Smooth muscle cell (in vitro differentiated cells): ENCODE measurements around the gene TRAFD1. TPM values are rescaled to one million over a fixed set of nuclear protein-coding genes. Genes with fewer than 3 reads are reported as not detected.

Experiments
- DNase-seq: peaks from one replicate; lab custom pipeline; 2025; ENCODE audit not compliant: unreplicated experiment; lab: John Stamatoyannopoulos, UW
- H2AFZ ChIP-seq: fragments of 200-600 bp; sonication (generic); 2 replicates; pipeline ENCODE4 v1.6.0; 2016; ENCODE audit warnings: antibody characterized with exemption, low read depth, mild to moderate bottlenecking
- H3F3A ChIP-seq: fragments of 200-600 bp; sonication (generic); 2 replicates; pipeline ENCODE4 v1.6.0; 2017; ENCODE audit warnings: antibody characterized with exemption, low read depth
- H3K27ac ChIP-seq: fragments of 200-600 bp; sonication (generic); 2 replicates; pipeline ENCODE4 v1.5.1; 2016; ENCODE audit warnings: low read depth, mild to moderate bottlenecking
- H3K27me3 ChIP-seq: fragments of 200-600 bp; sonication (generic); 2 replicates; pipeline ENCODE4 v1.6.1; 2016; ENCODE audit warnings: low read depth, mild to moderate bottlenecking
- H3K36me3 ChIP-seq: fragments of 200-600 bp; sonication (generic); 2 replicates; pipeline ENCODE4 v1.5.1; 2016; ENCODE audit warnings: low read depth
- H3K4me1 ChIP-seq: fragments of 200-600 bp; sonication (generic); 2 replicates; pipeline ENCODE4 v1.5.1; 2016; ENCODE audit warnings: low read depth
- H3K4me2 ChIP-seq: fragments of 200-600 bp; sonication (generic); 2 replicates; pipeline ENCODE4 v1.6.0; 2016; ENCODE audit warnings: mild to moderate bottlenecking
- H3K4me3 ChIP-seq: fragments of 200-600 bp; sonication (generic); 2 replicates; pipeline ENCODE4 v1.5.1; 2016; ENCODE audit warnings: mild to moderate bottlenecking
- H3K79me2 ChIP-seq: fragments of 200-600 bp; sonication (generic); 2 replicates; pipeline ENCODE4 v1.6.0; 2016; ENCODE audit warnings: low read depth, mild to moderate bottlenecking
- H3K9ac ChIP-seq: fragments of 200-600 bp; sonication (generic); 2 replicates; pipeline ENCODE4 v1.6.0; 2016; ENCODE audit warnings: low read depth
- H3K9me3 ChIP-seq: fragments of 200-600 bp; sonication (generic); replicated peaks from 2 replicates; pipeline ENCODE4 v1.5.1; 2016; ENCODE audit warnings: low read depth
- H4K20me1 ChIP-seq: fragments of 200-600 bp; sonication (generic); 2 replicates; pipeline ENCODE4 v1.6.0; 2016; ENCODE audit warnings: low read depth
- CTCF ChIP-seq: fragments of 200-600 bp; sonication (generic); IDR thresholded peaks from 2 replicates; pipeline ENCODE4 v1.5.1; 2017; ENCODE audit warnings: borderline replicate concordance, mild to moderate bottlenecking, antibody characterized with exemption; ENCODE audit not compliant: insufficient read depth, poor library complexity, severe bottlenecking
- WGBS: methylation state at CpG from one replicate; pipeline ENCODE4 v1.1.7; 2016; ENCODE audit warnings: low lambda C conversion rate; 5-methylcytosine and 5-hydroxymethylcytosine counted together
- polyA plus RNA-seq: library from polyadenylated mRNA; unstranded; fragments of >200 nt; fragmentation: Nextera tagmentation; extraction: Ambion mirVana; gene quantifications from 2 replicates; pipeline ENCODE4 v1.2.1, GENCODE V29; 2016
- total RNA-seq: library from RNA; depleted of rRNA; stranded (reverse); fragments of >200 nt; gene quantifications from 2 replicates; pipeline ENCODE4 v1.2.3, GENCODE V29; 2014

TRAFD1 gene
- total and polyA plus RNA-seq, 2 experiments from 2014 or later = 30.2 to 44.8 TPM

GRCh38 chr12:112167031-112167461 is 41.7 kb downstream of the TRAFD1 start:
- Histone ChIP-seq H3K36me3 (no peaks in the 10 kb centered on the region), H3K79me2 (no peaks in the 10 kb centered on the region), H3F3A (no peaks in the 10 kb centered on the region), H3K9ac (no peak overlapping the region), H3K4me3 (no peak overlapping the region), H4K20me1 (no peaks in the 10 kb centered on the region), H2AFZ (no peak overlapping the region), H3K4me1 (no peaks in the 10 kb centered on the region), H3K27ac (no peak overlapping the region), H3K9me3 (no peaks in the 10 kb centered on the region), H3K27me3 (no peaks in the 10 kb centered on the region), H3K4me2 (no peak overlapping the region)
- no peak for DNase-seq
- WGBS = 97% methylated on average over 12 of the region's 12 CpGs
- no peak for TF ChIP-seq CTCF

- Histone ChIP-seq H3F3A (no peaks in the 10 kb centered on the region), H3K9ac (no peak overlapping the region), H3K27me3 (no peaks in the 10 kb centered on the region), H3K4me2 (no peak overlapping the region), H3K4me1 (no peaks in the 10 kb centered on the region), H3K4me3 (no peak overlapping the region), H3K9me3 (no peaks in the 10 kb centered on the region), H3K27ac (no peak overlapping the region), H3K79me2 (no peaks in the 10 kb centered on the region), H2AFZ (no peak overlapping the region), H3K36me3 (no peaks in the 10 kb centered on the region), H4K20me1 (no peaks in the 10 kb centered on the region)
- DNase-seq = no peak
- TF ChIP-seq CTCF = no peak
- WGBS = 94% methylated on average over 32 of the region's 32 CpGs
These were observed 42.6 kb downstream of the TRAFD1 start for GRCh38 chr12:112167718-112168525.

- H3K9me3 ChIP-seq = no peaks in the 10 kb centered on the region
- no peaks in the 10 kb centered on the region for H4K20me1 ChIP-seq
- no peaks in the 10 kb centered on the region for H3F3A ChIP-seq
- no peaks in the 10 kb centered on the region for H3K36me3 ChIP-seq
- H3K9ac ChIP-seq = no peak overlapping the region
- H3K4me2 ChIP-seq = no peak overlapping the region
- WGBS = 100% methylated on average over 5 of the region's 8 CpGs
- no peak overlapping the region for H3K27ac ChIP-seq
- no peak for DNase-seq
- H3K27me3 ChIP-seq = no peaks in the 10 kb centered on the region
- no peaks in the 10 kb centered on the region for H3K79me2 ChIP-seq
- no peaks in the 10 kb centered on the region for H3K4me1 ChIP-seq
- H2AFZ ChIP-seq = no peak overlapping the region
- H3K4me3 ChIP-seq = no peak overlapping the region
- TF ChIP-seq CTCF = no peak
These were observed 43.2 kb downstream of the TRAFD1 start for GRCh38 chr12:112168561-112168971.
